Midbrain (tissue), 1 donor: ENCODE data around the gene RASD2.
"Not testable (repeated sequence)": the region's sequence is repeated elsewhere in the genome, so short reads cannot be mapped to it uniquely, and the experiment has no call there.

ENCODE experiments used
- DNase-seq: peaks from one replicate; lab custom pipeline; 2025; lab: John Stamatoyannopoulos, UW

RASD2 gene

GRCh38 chr22:35540595-35541253 is at the start of gene RASD2:
Gene RASD2 (plus strand): TSS chr22:35540831. CDS start chr22:35546810, 5,979 bp downstream.
- no peak for DNase-seq

GRCh38 chr22:35491061-35491907 is 49.3 kb upstream of the RASD2 start:
- DNase-seq: not testable (repeated sequence)

GRCh38 chr22:35491908-35492380 is 48.7 kb upstream of the RASD2 start:
- DNase-seq: no peak

- no peak for DNase-seq
Observed at GRCh38 chr22:35493074-35493473, 47.6 kb upstream of the RASD2 start.

- DNase-seq: not testable (repeated sequence)
Observed at GRCh38 chr22:35495711-35496110, 44.9 kb upstream of the RASD2 start.

- no peak for DNase-seq
Observed at GRCh38 chr22:35496768-35497312, 43.8 kb upstream of the RASD2 start.

GRCh38 chr22:35498026-35498800 is 42.4 kb upstream of the RASD2 start:
- DNase-seq: no peak

- no peak for DNase-seq
Observed at GRCh38 chr22:35502836-35503235, 37.8 kb upstream of the RASD2 start.

- DNase-seq: no peak
Observed at GRCh38 chr22:35505399-35506258, 35.0 kb upstream of the RASD2 start.

- no peak for DNase-seq
Observed at GRCh38 chr22:35506259-35506570, 34.4 kb upstream of the RASD2 start.

GRCh38 chr22:35507851-35508250 is 32.8 kb upstream of the RASD2 start:
- not testable (repeated sequence) for DNase-seq

GRCh38 chr22:35509451-35509850 is 31.2 kb upstream of the RASD2 start:
- DNase-seq: no peak

GRCh38 chr22:35509960-35510359 is 30.7 kb upstream of the RASD2 start:
- DNase-seq: no peak

GRCh38 chr22:35510481-35510934 is 30.1 kb upstream of the RASD2 start:
- no peak for DNase-seq

GRCh38 chr22:35510951-35511350 is 29.7 kb upstream of the RASD2 start:
- no peak for DNase-seq

GRCh38 chr22:35514366-35514765 is 26.3 kb upstream of the RASD2 start:
- DNase-seq: no peak

- not testable (repeated sequence) for DNase-seq
Observed at GRCh38 chr22:35515952-35516351, 24.7 kb upstream of the RASD2 start.

- DNase-seq: no peak
Observed at GRCh38 chr22:35516723-35517122, 23.9 kb upstream of the RASD2 start.

GRCh38 chr22:35517207-35517606 is 23.4 kb upstream of the RASD2 start:
- DNase-seq: no peak

GRCh38 chr22:35517769-35518530 is 22.7 kb upstream of the RASD2 start:
- no peak for DNase-seq
